T1000 (cell line): ENCODE results near the gene WNT11.

Source experiments
- DNase-seq: peaks from one replicate; lab custom pipeline; 2025; ENCODE audit warnings: mixed read lengths; lab: John Stamatoyannopoulos, UW

WNT11 gene

GRCh38 chr11:76206327-76207081 lies at the start of gene WNT11:
WNT11 (minus strand) TSS chr11:76206502; CDS start chr11:76206407, 95 bp downstream.
- no peak for DNase-seq

- no peak for DNase-seq
These were observed 47.1 kb upstream of the WNT11 start for GRCh38 chr11:76253416-76253815.

- no peak for DNase-seq
These were observed 46.3 kb upstream of the WNT11 start for GRCh38 chr11:76252631-76253070.

GRCh38 chr11:76251576-76251975 lies 45.3 kb upstream of the WNT11 start:
- no peak for DNase-seq

- no peak for DNase-seq
These were observed 44.9 kb upstream of the WNT11 start for GRCh38 chr11:76251226-76251575.

GRCh38 chr11:76250520-76251225 lies 44.4 kb upstream of the WNT11 start:
- no peak for DNase-seq

- DNase-seq: no peak
These were observed 43.0 kb upstream of the WNT11 start for GRCh38 chr11:76249195-76249741.

GRCh38 chr11:76248210-76248609 lies 41.9 kb upstream of the WNT11 start:
- DNase-seq: no peak

GRCh38 chr11:76247091-76247490 lies 40.8 kb upstream of the WNT11 start:
- no peak for DNase-seq

GRCh38 chr11:76246271-76246933 lies 40.1 kb upstream of the WNT11 start:
- DNase-seq: no peak

- DNase-seq: no peak
These were observed 39.4 kb upstream of the WNT11 start for GRCh38 chr11:76245720-76246119.

GRCh38 chr11:76244316-76244851 lies 38.1 kb upstream of the WNT11 start:
- DNase-seq: no peak

- DNase-seq: no peak
These were observed 37.6 kb upstream of the WNT11 start for GRCh38 chr11:76243957-76244285.

- DNase-seq: no peak
These were observed 37.1 kb upstream of the WNT11 start for GRCh38 chr11:76243193-76243956.

- no peak for DNase-seq
These were observed 35.9 kb upstream of the WNT11 start for GRCh38 chr11:76242004-76242779.

GRCh38 chr11:76241243-76242000 lies 35.1 kb upstream of the WNT11 start:
- DNase-seq: no peak

GRCh38 chr11:76240666-76241065 lies 34.4 kb upstream of the WNT11 start:
- DNase-seq: no peak

- no peak for DNase-seq
These were observed 33.8 kb upstream of the WNT11 start for GRCh38 chr11:76240161-76240540.

GRCh38 chr11:76239483-76240160 lies 33.3 kb upstream of the WNT11 start:
- no peak for DNase-seq

GRCh38 chr11:76238551-76238950 lies 32.2 kb upstream of the WNT11 start:
- DNase-seq: no peak
